Right ventricle myocardium inferior (tissue), 1 donor: Measurements from ENCODE around the gene TBCD. TPM values are rescaled to one million over a fixed set of nuclear protein-coding genes. Genes with fewer than 3 reads are reported as not detected.

ENCODE experiments used
- ATAC-seq: fragments of 200-7000 bp; cut with Tn5 transposase; one replicate; pipeline ENCODE4 v1.9.1; 2020; ENCODE audit warnings: mild to moderate bottlenecking, moderate library complexity
- DNase-seq: peaks from one replicate; pipeline ENCODE4 v3.0.0; 2021; ENCODE audit errors: missing footprints
- intact Hi-C: fragments of 100-400 bp; cut with DNase I; formaldehyde crosslinking; loops from one replicate; pipeline ENCODE4 v1.11.0; 2022
- total RNA-seq: library from RNA; stranded (reverse); fragmentation: NEBNext Ultra II Directional; extraction: Animal tissue kit (Norgen Biotek cat#: 25700); gene quantifications from one replicate; pipeline ENCODE4 v1.2.1, GENCODE V29; 2021
- donor health status: DM: no; HTN: yes; CAD: no; lungs with severe emphysema.

The TBCD gene
- total RNA-seq, 1 donor from 2014 or later: 43.4 TPM

- ATAC-seq (no peak), DNase-seq (peak; percentile 9)
- intact Hi-C loops: loop anchor here (2.0 to 10.0 kb wide), 2 partner anchors 71 to 135 kb away; partner anchors contain the start of gene ZNF750
These were observed 163.8 kb downstream of the TBCD start for GRCh38 chr17:82915757-82916027.

- no peak for DNase-seq
- ATAC-seq: no peak
- intact Hi-C loops: loop anchor here (10.0 kb wide), 1 partner anchor 73 kb away; the partner anchor contains the start of gene ZNF750
These were observed 166.0 kb downstream of the TBCD start for GRCh38 chr17:82917699-82918345.

GRCh38 chr17:82918508-82918907 lies 166.6 kb downstream of the TBCD start:
- ATAC-seq (no peak), DNase-seq (no peak)
- intact Hi-C loops: loop anchor here (10.0 kb wide), 1 partner anchor 74 kb away; the partner anchor contains the start of gene ZNF750

- intact Hi-C loops: no loop called here
- ATAC-seq (no peak), DNase-seq (no peak)
These were observed 168.3 kb downstream of the TBCD start for GRCh38 chr17:82920150-82920549.

GRCh38 chr17:82920715-82921114 lies 168.8 kb downstream of the TBCD start:
- DNase-seq (no peak), ATAC-seq (no peak)
- intact Hi-C loops: no loop called here

GRCh38 chr17:82921426-82921825 lies 169.6 kb downstream of the TBCD start:
- DNase-seq: no peak
- intact Hi-C loops: no loop called here
- no peak for ATAC-seq

GRCh38 chr17:82922646-82923045 lies 170.8 kb downstream of the TBCD start:
- DNase-seq (no peak), ATAC-seq (no peak)
- intact Hi-C loops: no loop called here

GRCh38 chr17:82923366-82924113 lies 171.7 kb downstream of the TBCD start:
- intact Hi-C loops: no loop called here
- no peak for ATAC-seq
- no peak for DNase-seq

- no peak for ATAC-seq
- intact Hi-C loops: no loop called here
- DNase-seq: no peak
These were observed 172.3 kb downstream of the TBCD start for GRCh38 chr17:82924214-82924613.

- no peak for DNase-seq
- intact Hi-C loops: no loop called here
- no peak for ATAC-seq
These were observed 172.9 kb downstream of the TBCD start for GRCh38 chr17:82924812-82925211.

- intact Hi-C loops: no loop called here
- ATAC-seq: no peak
- no peak for DNase-seq
These were observed 173.5 kb downstream of the TBCD start for GRCh38 chr17:82925336-82925735.

GRCh38 chr17:82926081-82926480 lies 174.2 kb downstream of the TBCD start:
- ATAC-seq (no peak), DNase-seq (no peak)
- intact Hi-C loops: no loop called here

GRCh38 chr17:82926716-82927115 lies 174.9 kb downstream of the TBCD start:
- ATAC-seq (no peak), DNase-seq (no peak)
- intact Hi-C loops: no loop called here

GRCh38 chr17:82927311-82927660 lies 175.4 kb downstream of the TBCD start:
- DNase-seq (no peak), ATAC-seq (no peak)
- intact Hi-C loops: no loop called here

- intact Hi-C loops: no loop called here
- ATAC-seq (no peak), DNase-seq (no peak)
These were observed 176.1 kb downstream of the TBCD start for GRCh38 chr17:82927661-82928601.

GRCh38 chr17:82929011-82929622 lies 177.3 kb downstream of the TBCD start:
- intact Hi-C loops: no loop called here

GRCh38 chr17:82929676-82930042 lies 177.8 kb downstream of the TBCD start:
- no peak for ATAC-seq
- intact Hi-C loops: no loop called here
- DNase-seq: no peak

More at GRCh38 chr17:82929011-82929622, 177.3 kb downstream of the TBCD start:
- ATAC-seq: no peak
- DNase-seq: no peak

- intact Hi-C loops: no loop called here
- ATAC-seq: no peak
- no peak for DNase-seq
These were observed 178.4 kb downstream of the TBCD start for GRCh38 chr17:82930043-82930923.
